Measurements from ENCODE around the gene TSPO. TPM values are rescaled to one million over a fixed set of nuclear protein-coding genes. Genes with fewer than 3 reads are reported as not detected.

The TSPO gene
- total and polyA plus RNA-seq, 9 of the 15 experiments (the other 6 are each of a cell fraction or from before 2014, with no cell fraction given): 4.9 to 126 (median 25.3) TPM

GRCh38 chr22:43186272-43187170 lies 35.2 kb downstream of the TSPO start, which contains the start of gene TTLL12 (continued):
- TF ChIP-seq ZNF592 (IDR thresholded peaks at IDR 0.05): peak; percentile 67
- TF ChIP-seq ZFX (CRISPR knock-in tag; IDR thresholded peaks at IDR 0.05): peak; percentile 21; the same call in 1 of the 2 replicates
- TF ChIP-seq ARID2 (IDR thresholded peaks at IDR 0.05): no peak
- TF ChIP-seq TAF1 (IDR thresholded peaks at IDR 0.05; ENCODE audit: control insufficient read depth, extremely low read depth, insufficient read depth, low read length, severe bottlenecking): peak; percentile 25
- TF ChIP-seq CTBP1 (IDR thresholded peaks at IDR 0.05; ENCODE audit: borderline replicate concordance): peak; percentile 60
- no peak for TF ChIP-seq GATAD2A (IDR thresholded peaks at IDR 0.05)
- TF ChIP-seq TSHZ1 (CRISPR knock-in tag; IDR thresholded peaks at IDR 0.05): no peak
- TF ChIP-seq ZBTB11 (CRISPR knock-in tag; IDR thresholded peaks at IDR 0.05): no peak
- peak; percentile 33 for TF ChIP-seq SAP30 (IDR thresholded peaks at IDR 0.05; ENCODE audit: borderline replicate concordance, insufficient read depth, low read depth, low read length, poor library complexity, severe bottlenecking)
